GM21717 (cell line): Measurements from ENCODE around the gene THBD.
"Not testable (repeated sequence)": the region's sequence is repeated elsewhere in the genome, so short reads cannot be mapped to it uniquely, and the experiment has no call there.

Experiments used
- ATAC-seq: cut with Tn5 transposase; IDR thresholded peaks from one replicate; pipeline ENCODE4 v1.9.1; 2021; ENCODE audit warnings: mild to moderate bottlenecking, moderate library complexity; ENCODE audit not compliant: unreplicated experiment

THBD gene

GRCh38 chr20:23037017-23037481 lies 12.4 kb downstream of the THBD start:
- no peak for ATAC-seq

- no peak for ATAC-seq
Observed at GRCh38 chr20:23036371-23036770, 13.1 kb downstream of the THBD start.

- ATAC-seq, result no peak
Observed at GRCh38 chr20:23035731-23036130, 13.7 kb downstream of the THBD start.

- ATAC-seq, result no peak
Observed at GRCh38 chr20:23034721-23035671, 14.5 kb downstream of the THBD start, which contains the start of gene SSTR4. Gene SSTR4 (plus strand): TSS chr20:23035312. CDS start chr20:23035484, 172 bp downstream.

- no peak for ATAC-seq
Observed at GRCh38 chr20:23033918-23034317, 15.6 kb downstream of the THBD start.

GRCh38 chr20:23032750-23033078 lies 16.8 kb downstream of the THBD start:
- no peak for ATAC-seq

GRCh38 chr20:23032056-23032749 lies 17.3 kb downstream of the THBD start:
- ATAC-seq, result no peak

- ATAC-seq, result no peak
Observed at GRCh38 chr20:23031346-23031745, 18.1 kb downstream of the THBD start.

- no peak for ATAC-seq
Observed at GRCh38 chr20:23029324-23029723, 20.1 kb downstream of the THBD start.

- ATAC-seq, result no peak
Observed at GRCh38 chr20:23028392-23028791, 21.1 kb downstream of the THBD start.

- ATAC-seq, result no peak
Observed at GRCh38 chr20:23027721-23028120, 21.8 kb downstream of the THBD start.

GRCh38 chr20:23025503-23025902 lies 24.0 kb downstream of the THBD start:
- not testable (repeated sequence) for ATAC-seq

- ATAC-seq, result no peak
Observed at GRCh38 chr20:23024701-23025100, 24.8 kb downstream of the THBD start.

GRCh38 chr20:23023621-23024177 lies 25.8 kb downstream of the THBD start:
- no peak for ATAC-seq

GRCh38 chr20:23022849-23023248 lies 26.6 kb downstream of the THBD start:
- no peak for ATAC-seq

- no peak for ATAC-seq
Observed at GRCh38 chr20:23021951-23022350, 27.5 kb downstream of the THBD start.

GRCh38 chr20:23021541-23021940 lies 27.9 kb downstream of the THBD start:
- no peak for ATAC-seq

- no peak for ATAC-seq
Observed at GRCh38 chr20:23020230-23021018, 29.0 kb downstream of the THBD start.

- no peak for ATAC-seq
Observed at GRCh38 chr20:23019403-23019802, 30.1 kb downstream of the THBD start.

GRCh38 chr20:23018941-23019340 lies 30.5 kb downstream of the THBD start:
- no peak for ATAC-seq

GRCh38 chr20:23018432-23018831 lies 31.0 kb downstream of the THBD start:
- ATAC-seq, result no peak
